Measurements from ENCODE around the gene SLC9A8. TPM values are rescaled to one million over a fixed set of nuclear protein-coding genes. Genes with fewer than 3 reads are reported as not detected.
"Not testable (repeated sequence)": the region's sequence is repeated elsewhere in the genome, so short reads cannot be mapped to it uniquely, and the experiment has no call there.

The SLC9A8 gene
- total and polyA plus RNA-seq, 2 experiments from 2014 or later: 4.2 to 5.0 TPM

DNA sequence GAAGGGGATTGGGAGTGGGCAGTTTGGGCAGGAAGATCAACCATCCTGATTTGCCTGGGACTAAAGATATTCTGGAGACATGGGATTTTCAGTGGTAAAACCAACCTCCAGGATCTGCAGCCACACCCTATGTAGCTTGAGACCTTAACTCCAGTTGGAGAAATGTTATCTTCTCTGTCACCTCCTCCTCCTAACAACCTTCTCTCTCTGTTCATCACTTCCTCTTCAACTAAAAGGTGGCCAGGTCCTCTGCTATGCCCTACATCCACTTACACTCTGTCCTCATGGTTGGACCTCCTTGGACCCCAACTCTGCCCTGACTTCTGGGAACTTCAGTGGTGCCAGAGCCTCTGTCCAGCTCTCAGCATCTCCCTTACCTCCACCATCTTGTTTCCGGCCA is 42.0 kb upstream of the SLC9A8 start:
- Histone ChIP-seq H4K20me1 (ENCODE audit: insufficient read depth) (no peaks in the 10 kb centered on the region), H3K9me3 (ENCODE audit: low read depth) (no peaks in the 10 kb centered on the region), H3K27ac (no peak overlapping the region), H3K36me3 (ENCODE audit: low read depth) (no peaks in the 10 kb centered on the region), H3K27me3 (replicated peaks; ENCODE audit: insufficient read depth) (no peaks in the 10 kb centered on the region), H3K4me2 (ENCODE audit: unreplicated experiment) (no peak overlapping the region), H3F3A (ENCODE audit: insufficient read depth) (peaks cover 16% of the 10 kb centered on the region), H2AFZ (no peak overlapping the region), H3K9ac (no peak overlapping the region), H3K79me2 (ENCODE audit: insufficient read depth) (no peaks in the 10 kb centered on the region), H3K4me1 (ENCODE audit: insufficient read depth) (peaks cover 38% of the 10 kb centered on the region), H3K4me3 (no peak overlapping the region), H3K9me2 (ENCODE audit: insufficient read depth) (no peaks in the 10 kb centered on the region)
- 100% methylated on average over 1 of the region's 1 CpG for WGBS, 2 experiments (ENCODE audit: low coverage in 1 of 2, low lambda C conversion rate in 2 of 2, missing lambda C conversion rate in 2 of 2)
- in situ Hi-C loops (cut with MboI): no loop called here
- DNase-seq: no peak
- TF ChIP-seq EZH2 (IDR thresholded peaks at IDR 0.05; ENCODE audit: insufficient read depth, poor library complexity, severe bottlenecking) (no peak), EZH2phosphoT487 (IDR thresholded peaks at IDR 0.05; ENCODE audit: insufficient read depth, low read depth) (no peak)

DNA sequence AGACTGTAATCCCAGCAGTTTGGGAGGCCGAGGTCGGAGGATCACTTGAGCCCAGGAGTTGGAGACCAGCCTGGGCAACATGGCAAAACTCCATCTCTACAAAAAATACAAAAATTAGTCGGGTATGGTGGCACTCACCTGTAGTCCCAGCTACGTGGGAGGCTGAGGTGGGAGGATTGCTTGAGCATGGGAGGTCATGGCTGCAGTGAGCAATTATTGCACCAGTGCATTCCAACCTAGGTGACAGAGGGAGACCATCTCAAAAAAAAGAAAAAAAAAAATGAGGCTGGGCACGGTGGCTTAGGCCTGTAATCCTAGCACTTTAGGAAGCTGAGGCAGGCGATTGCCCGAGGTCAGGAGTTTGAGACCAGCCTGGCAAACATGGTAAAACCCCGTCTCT is 38.4 kb upstream of the SLC9A8 start:
- H4K20me1 ChIP-seq (ENCODE audit: insufficient read depth); H3K79me2 ChIP-seq (ENCODE audit: insufficient read depth); H3K4me2 ChIP-seq (ENCODE audit: unreplicated experiment); H3K4me3 ChIP-seq; H3K27me3 ChIP-seq (replicated peaks; ENCODE audit: insufficient read depth); H3K9me3 ChIP-seq (ENCODE audit: low read depth); H2AFZ ChIP-seq; H3K36me3 ChIP-seq (ENCODE audit: low read depth); H3K9me2 ChIP-seq (ENCODE audit: insufficient read depth); DNase-seq; H3K27ac ChIP-seq; H3K9ac ChIP-seq; in situ Hi-C loops (cut with MboI): not testable (repeated sequence)
- 90 to 95% methylated on average over 8 of the region's 8 CpGs for WGBS, 2 experiments (ENCODE audit: low coverage in 1 of 2, low lambda C conversion rate in 2 of 2, missing lambda C conversion rate in 2 of 2)
- peaks cover 34% of the 10 kb centered on the region for H3K4me1 ChIP-seq (ENCODE audit: insufficient read depth)
- H3F3A ChIP-seq (ENCODE audit: insufficient read depth): peaks cover 11% of the 10 kb centered on the region

DNA sequence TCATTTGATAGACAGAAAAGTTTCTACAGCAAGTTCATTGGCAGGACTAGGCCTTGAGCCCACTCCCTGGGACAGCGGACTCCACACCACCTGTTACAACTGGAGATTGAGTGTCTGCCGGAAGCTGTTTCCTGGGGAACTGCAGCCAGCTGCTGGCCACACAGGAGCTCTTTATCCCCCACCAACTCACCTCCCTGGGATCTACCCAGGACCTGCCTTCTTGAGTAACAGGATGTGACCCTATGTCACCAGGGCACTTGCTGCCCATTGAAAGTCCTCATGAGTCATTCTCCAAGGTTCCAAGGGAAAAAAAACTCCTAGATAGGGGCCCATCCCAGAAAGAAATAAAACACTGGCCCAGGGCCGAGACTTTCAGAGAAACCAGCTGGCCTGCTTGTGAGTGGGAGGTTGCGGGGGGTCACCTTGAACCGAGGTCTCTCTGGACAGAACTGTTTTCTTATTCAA is 37.4 kb upstream of the SLC9A8 start:
- no peaks in the 10 kb centered on the region for H3K27me3 ChIP-seq (replicated peaks; ENCODE audit: insufficient read depth)
- no peaks in the 10 kb centered on the region for H3K9me2 ChIP-seq (ENCODE audit: insufficient read depth)
- 0 out of 2 replicates have a peak, but pooled peaks cover 4% of the 10 kb centered on the region for H3F3A ChIP-seq (ENCODE audit: insufficient read depth)
- no peaks in the 10 kb centered on the region for H4K20me1 ChIP-seq (ENCODE audit: insufficient read depth)
- H3K9ac ChIP-seq: no peak overlapping the region
- peak; percentile 60 for DNase-seq
- H3K79me2 ChIP-seq (ENCODE audit: insufficient read depth): no peaks in the 10 kb centered on the region
- no peak overlapping the region for H3K4me3 ChIP-seq
- no peaks in the 10 kb centered on the region for H3K9me3 ChIP-seq (ENCODE audit: low read depth)
- TF ChIP-seq EZH2 (IDR thresholded peaks at IDR 0.05; ENCODE audit: insufficient read depth, poor library complexity, severe bottlenecking) (no peak), EZH2phosphoT487 (IDR thresholded peaks at IDR 0.05; ENCODE audit: insufficient read depth, low read depth) (no peak)
- in situ Hi-C loops (cut with MboI): no loop called here
- no peak overlapping the region for H2AFZ ChIP-seq
- H3K27ac ChIP-seq: no peak overlapping the region
- no peak overlapping the region for H3K4me2 ChIP-seq (ENCODE audit: unreplicated experiment)
- H3K4me1 ChIP-seq (ENCODE audit: insufficient read depth): peaks cover 31% of the 10 kb centered on the region
- H3K36me3 ChIP-seq (ENCODE audit: low read depth): no peaks in the 10 kb centered on the region
- 58 to 61% methylated on average over 5 of the region's 5 CpGs for WGBS, 2 experiments (ENCODE audit: low coverage in 1 of 2, low lambda C conversion rate in 2 of 2, missing lambda C conversion rate in 2 of 2)

DNA sequence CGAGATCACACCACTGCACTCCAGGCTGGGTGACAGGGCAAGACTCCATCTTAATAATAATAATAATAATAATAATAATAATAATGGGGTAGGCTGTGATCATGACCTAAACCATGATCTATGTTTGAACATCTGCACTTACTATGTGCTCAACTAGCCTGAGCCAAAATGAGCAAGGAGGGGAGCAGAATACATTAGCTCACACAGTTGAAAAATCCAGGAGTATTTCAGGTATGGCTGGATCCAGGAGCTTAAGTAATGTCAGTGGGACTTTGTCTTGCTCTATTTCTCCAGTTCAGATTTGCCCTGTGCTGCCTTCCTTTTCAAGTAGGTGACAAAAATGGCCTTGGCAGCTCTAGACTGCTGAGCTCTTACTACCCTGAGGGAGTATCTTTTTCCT is 32.7 kb upstream of the SLC9A8 start:
- Histone ChIP-seq H3K9me3 (ENCODE audit: low read depth) (no peaks in the 10 kb centered on the region), H3K27ac (no peak overlapping the region), H3K4me3 (no peak overlapping the region), H3K9me2 (ENCODE audit: insufficient read depth) (no peaks in the 10 kb centered on the region), H3F3A (ENCODE audit: insufficient read depth) (0 out of 2 replicates have a peak, but pooled peaks cover 4% of the 10 kb centered on the region), H3K9ac (no peak overlapping the region), H2AFZ (no peak overlapping the region), H3K4me1 (ENCODE audit: insufficient read depth) (peaks cover 19% of the 10 kb centered on the region), H3K4me2 (ENCODE audit: unreplicated experiment) (no peak overlapping the region), H3K79me2 (ENCODE audit: insufficient read depth) (no peaks in the 10 kb centered on the region), H4K20me1 (ENCODE audit: insufficient read depth) (no peaks in the 10 kb centered on the region), H3K27me3 (replicated peaks; ENCODE audit: insufficient read depth) (no peaks in the 10 kb centered on the region), H3K36me3 (ENCODE audit: low read depth) (no peaks in the 10 kb centered on the region)
- no peak for DNase-seq
- WGBS, 2 experiments (ENCODE audit: low coverage in 1 of 2, low lambda C conversion rate in 2 of 2, missing lambda C conversion rate in 2 of 2): 76 to 80% methylated on average over 1 of the region's 1 CpG
- TF ChIP-seq EZH2 (IDR thresholded peaks at IDR 0.05; ENCODE audit: insufficient read depth, poor library complexity, severe bottlenecking) (no peak), EZH2phosphoT487 (IDR thresholded peaks at IDR 0.05; ENCODE audit: insufficient read depth, low read depth) (no peak)
- in situ Hi-C loops (cut with MboI): no loop called here

DNA sequence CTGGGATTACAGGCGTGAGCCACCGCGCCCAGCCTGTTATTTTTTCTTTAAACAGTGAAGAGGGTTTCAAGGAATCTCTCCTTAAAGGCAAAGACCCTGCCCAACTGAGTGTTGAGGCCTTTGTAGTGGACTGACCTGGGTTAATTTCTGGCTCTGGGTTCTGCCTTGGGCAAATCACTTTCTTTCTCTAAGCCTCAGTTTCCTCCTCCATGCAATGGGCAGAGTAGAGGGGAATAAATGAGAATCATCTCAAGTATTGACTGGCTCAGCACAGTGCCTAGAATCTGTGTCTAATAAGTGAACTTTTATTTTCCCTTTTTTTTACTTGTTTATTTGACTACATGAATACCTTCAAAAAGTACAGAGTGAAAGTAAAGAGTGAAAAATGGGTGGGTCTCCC is 31.0 kb upstream of the SLC9A8 start:
- Histone ChIP-seq H3K4me1 (ENCODE audit: insufficient read depth) (peaks cover 2% of the 10 kb centered on the region; the same call in 1 of the 2 replicates), H3K4me2 (ENCODE audit: unreplicated experiment) (no peak overlapping the region), H3K79me2 (ENCODE audit: insufficient read depth) (no peaks in the 10 kb centered on the region), H2AFZ (no peak overlapping the region), H3K9ac (no peak overlapping the region), H3K9me2 (ENCODE audit: insufficient read depth) (no peaks in the 10 kb centered on the region), H3K9me3 (ENCODE audit: low read depth) (no peaks in the 10 kb centered on the region), H3K36me3 (ENCODE audit: low read depth) (no peaks in the 10 kb centered on the region), H3K4me3 (no peak overlapping the region), H4K20me1 (ENCODE audit: insufficient read depth) (no peaks in the 10 kb centered on the region), H3K27ac (no peak overlapping the region), H3F3A (ENCODE audit: insufficient read depth) (no peaks in the 10 kb centered on the region), H3K27me3 (replicated peaks; ENCODE audit: insufficient read depth) (no peaks in the 10 kb centered on the region)
- no peak for DNase-seq
- no peak for TF ChIP-seq EZH2phosphoT487 (IDR thresholded peaks at IDR 0.05; ENCODE audit: insufficient read depth, low read depth)
- TF ChIP-seq EZH2 (IDR thresholded peaks at IDR 0.05; ENCODE audit: insufficient read depth, poor library complexity, severe bottlenecking): no peak
- WGBS, 2 experiments (ENCODE audit: low coverage in 1 of 2, low lambda C conversion rate in 2 of 2, missing lambda C conversion rate in 2 of 2): 100% methylated on average over 3 of the region's 3 CpGs
- in situ Hi-C loops (cut with MboI): no loop called here

DNA sequence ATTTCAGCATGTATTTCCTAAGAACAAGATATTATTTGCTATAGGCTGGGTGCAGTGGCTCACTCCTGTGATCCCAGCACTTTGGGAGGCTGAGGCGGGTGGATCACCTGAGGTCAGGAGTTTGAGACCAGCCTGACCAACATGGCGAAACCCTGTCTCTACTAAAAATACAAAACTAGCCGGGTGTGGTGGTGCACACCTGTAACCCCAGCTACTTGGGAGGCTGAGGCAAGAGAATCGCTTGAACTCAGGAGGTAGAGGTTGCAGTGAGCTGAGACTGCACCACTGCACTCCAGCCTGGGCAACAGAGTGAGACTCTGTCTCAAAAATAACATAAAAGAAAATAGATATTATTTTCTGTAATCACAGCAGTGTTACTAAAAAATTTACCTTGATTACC is 30.2 kb upstream of the SLC9A8 start:
- H3K4me3 ChIP-seq; H2AFZ ChIP-seq; H3K4me2 ChIP-seq (ENCODE audit: unreplicated experiment); DNase-seq; H3K9me3 ChIP-seq (ENCODE audit: low read depth); H3F3A ChIP-seq (ENCODE audit: insufficient read depth); H3K9ac ChIP-seq; H3K27ac ChIP-seq; H3K4me1 ChIP-seq (ENCODE audit: insufficient read depth); H3K27me3 ChIP-seq (replicated peaks; ENCODE audit: insufficient read depth); in situ Hi-C loops (cut with MboI); H3K79me2 ChIP-seq (ENCODE audit: insufficient read depth); H4K20me1 ChIP-seq (ENCODE audit: insufficient read depth); H3K9me2 ChIP-seq (ENCODE audit: insufficient read depth); H3K36me3 ChIP-seq (ENCODE audit: low read depth): not testable (repeated sequence)
- 93 to 98% methylated on average over 4 of the region's 4 CpGs for WGBS, 2 experiments (ENCODE audit: low coverage in 1 of 2, low lambda C conversion rate in 2 of 2, missing lambda C conversion rate in 2 of 2)
